ENCODE data around the gene IBTK.

- TF ChIP-seq CTCF (IDR thresholded peaks at IDR 0.05): no peak
- TF ChIP-seq POLR2AphosphoS5 (IDR thresholded peaks at IDR 0.05): no peak
Observed at GRCh38 chr6:82197784-82198183, 49.8 kb downstream of the IBTK start.

All from prostate gland (tissue), 2 donors.